Fibroblast of the aortic adventitia (primary cell): ENCODE data around the gene NME3. TPM values are rescaled to one million over a fixed set of nuclear protein-coding genes. Genes with fewer than 3 reads are reported as not detected.

ENCODE experiments used
- DNase-seq: peaks from one replicate; pipeline ENCODE4 v3.0.0-alpha.2; 2010; ENCODE audit warnings: low read depth
- H3K4me3 ChIP-seq: 2 replicates; pipeline ENCODE4 v1.5.1; 2011; ENCODE audit warnings: low read depth, mild to moderate bottlenecking, control low read depth, low read length, moderate library complexity
- total RNA-seq: library from RNA; depleted of rRNA; stranded (reverse); fragments of >200 nt; gene quantifications from 2 replicates; pipeline ENCODE4 v1.2.3, GENCODE V29; 2012; ENCODE audit warnings: low replicate concordance
- TF ChIP-seq, protein P1 (sequence below): IDR thresholded peaks from 2 replicates; pipeline ENCODE4 v1.5.1; 2011; ENCODE audit warnings: mild to moderate bottlenecking, low read length, control low read depth, inconsistent platforms; ENCODE audit not compliant: insufficient read depth

Gene NME3
- total RNA-seq, 1 donor, result 27.1 TPM

GRCh38 chr16:1785846-1786170 lies 14.5 kb upstream of the NME3 start:
- DNase-seq, result no peak
- TF ChIP-seq, protein P1, sequence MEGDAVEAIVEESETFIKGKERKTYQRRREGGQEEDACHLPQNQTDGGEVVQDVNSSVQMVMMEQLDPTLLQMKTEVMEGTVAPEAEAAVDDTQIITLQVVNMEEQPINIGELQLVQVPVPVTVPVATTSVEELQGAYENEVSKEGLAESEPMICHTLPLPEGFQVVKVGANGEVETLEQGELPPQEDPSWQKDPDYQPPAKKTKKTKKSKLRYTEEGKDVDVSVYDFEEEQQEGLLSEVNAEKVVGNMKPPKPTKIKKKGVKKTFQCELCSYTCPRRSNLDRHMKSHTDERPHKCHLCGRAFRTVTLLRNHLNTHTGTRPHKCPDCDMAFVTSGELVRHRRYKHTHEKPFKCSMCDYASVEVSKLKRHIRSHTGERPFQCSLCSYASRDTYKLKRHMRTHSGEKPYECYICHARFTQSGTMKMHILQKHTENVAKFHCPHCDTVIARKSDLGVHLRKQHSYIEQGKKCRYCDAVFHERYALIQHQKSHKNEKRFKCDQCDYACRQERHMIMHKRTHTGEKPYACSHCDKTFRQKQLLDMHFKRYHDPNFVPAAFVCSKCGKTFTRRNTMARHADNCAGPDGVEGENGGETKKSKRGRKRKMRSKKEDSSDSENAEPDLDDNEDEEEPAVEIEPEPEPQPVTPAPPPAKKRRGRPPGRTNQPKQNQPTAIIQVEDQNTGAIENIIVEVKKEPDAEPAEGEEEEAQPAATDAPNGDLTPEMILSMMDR, result no peak
- no peak overlapping the region for H3K4me3 ChIP-seq

GRCh38 chr16:1784977-1785845 lies 13.9 kb upstream of the NME3 start:
- TF ChIP-seq, protein P1, result no peak
- DNase-seq, result no peak
- no peak overlapping the region for H3K4me3 ChIP-seq

- H3K4me3 ChIP-seq, result peak within 1 kb of the TSS; percentile 83
- peak; percentile 100 for DNase-seq
- TF ChIP-seq, protein P1, result no peak
Observed at GRCh38 chr16:1782408-1783264, 11.3 kb upstream of the NME3 start, which contains the start of the genes NUBP2 and SPSB3. Gene NUBP2, plus strand, starts transcription at chr16:1782960. Its CDS starts 61 bp downstream, at chr16:1783021. Gene SPSB3, minus strand, starts transcription at chr16:1782571. Its CDS starts 1,088 bp downstream, at chr16:1781483.

DNA sequence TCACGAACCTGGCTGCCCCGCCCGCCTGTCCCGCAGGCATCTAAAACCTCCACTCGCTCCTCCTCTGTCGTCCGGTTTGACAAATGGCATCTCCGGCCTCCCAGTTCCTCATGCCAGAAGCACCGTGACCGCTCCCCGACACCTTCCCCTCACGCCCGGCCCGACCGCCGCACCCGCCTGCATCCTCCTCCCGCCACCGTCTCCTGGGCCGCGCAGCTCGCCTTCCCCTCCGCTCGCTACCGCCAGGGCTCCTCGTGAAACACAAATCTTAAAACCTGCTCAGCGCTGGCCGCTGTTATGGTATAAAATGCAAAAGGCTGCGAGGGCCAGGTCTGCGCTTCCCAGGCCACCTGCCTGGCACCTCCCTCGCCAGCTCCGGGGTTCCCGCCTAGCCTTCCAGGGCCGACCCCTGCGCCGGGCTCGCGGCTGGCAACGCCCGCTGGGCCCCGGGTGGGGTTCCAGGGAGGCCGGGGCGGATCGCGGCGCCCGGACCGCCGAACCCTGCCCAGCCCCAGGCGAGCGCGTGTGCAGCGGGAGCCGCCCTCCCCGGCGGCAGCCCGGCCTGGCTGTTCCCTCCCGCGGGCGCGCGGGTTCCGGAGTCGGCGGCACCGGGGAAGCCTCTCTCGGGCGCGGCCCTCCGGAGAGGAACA lies 10.5 kb upstream of the NME3 start:
- TF ChIP-seq, protein P1, result peak; percentile 27
- DNase-seq, result no peak
- H3K4me3 ChIP-seq, result peak overlapping the region; percentile 83

GRCh38 chr16:1781254-1781653 lies 9.9 kb upstream of the NME3 start:
- peak overlapping the region; percentile 83 for H3K4me3 ChIP-seq
- DNase-seq, result no peak
- TF ChIP-seq, protein P1, result no peak

- TF ChIP-seq, protein P1, result no peak
Observed at GRCh38 chr16:1780677-1781072, 9.3 kb upstream of the NME3 start.

More at GRCh38 chr16:1780677-1781072, 9.3 kb upstream of the NME3 start:
- H3K4me3 ChIP-seq, result peak overlapping the region; percentile 83
- DNase-seq, result no peak
